HG02852 (cell line): ENCODE data around the gene ADD1.
A peak's percentile ranks its signal among the peaks of the same experiment; 100 is the strongest.
"Not testable (repeated sequence)": the region's sequence is repeated elsewhere in the genome, so short reads cannot be mapped to it uniquely, and the experiment has no call there.

Experiments
- ATAC-seq: cut with Tn5 transposase; IDR thresholded peaks from one replicate; pipeline ENCODE4 v1.9.1; 2021; ENCODE audit warnings: mild to moderate bottlenecking, moderate library complexity; ENCODE audit not compliant: unreplicated experiment

The ADD1 gene

DNA sequence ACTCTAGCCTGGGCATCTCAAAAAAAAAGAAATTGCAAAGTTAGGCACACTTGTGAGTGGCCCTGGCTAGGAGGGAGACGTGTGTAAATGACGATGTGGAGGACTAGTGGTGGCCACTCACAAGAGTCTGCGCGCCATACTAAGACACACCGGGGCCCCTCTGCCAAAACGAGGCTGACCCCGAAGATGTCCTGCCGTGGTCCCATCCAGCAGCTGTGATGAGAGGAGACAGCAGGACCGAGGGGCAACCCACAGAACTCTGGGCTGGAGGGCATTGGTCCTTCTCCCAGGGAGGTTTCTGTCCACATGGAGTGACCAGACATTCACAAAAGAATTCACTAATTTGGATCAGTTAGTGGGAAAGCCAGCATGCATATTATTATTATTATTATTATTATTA, 72.1 kb downstream of the ADD1 start:
- no peak for ATAC-seq

DNA sequence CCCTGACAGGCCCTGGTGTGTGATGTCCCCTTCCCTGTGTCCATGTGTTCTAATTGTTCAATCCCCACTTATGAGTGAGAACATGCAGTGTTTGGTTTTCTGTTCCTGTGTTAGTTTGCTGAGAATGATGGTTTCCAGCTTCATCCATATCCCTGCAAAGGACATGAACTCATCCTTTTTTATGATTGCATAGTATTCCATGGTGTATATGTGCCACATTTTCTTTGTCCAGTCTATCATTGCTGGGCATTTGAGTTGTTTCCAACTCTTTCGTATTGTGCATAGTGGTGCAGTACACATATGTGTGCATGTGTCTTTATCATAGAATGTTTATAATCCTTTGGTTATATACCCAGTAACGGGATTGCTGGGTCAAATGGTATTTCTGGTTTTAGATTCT, 73.1 kb downstream of the ADD1 start:
- ATAC-seq = not testable (repeated sequence)

DNA sequence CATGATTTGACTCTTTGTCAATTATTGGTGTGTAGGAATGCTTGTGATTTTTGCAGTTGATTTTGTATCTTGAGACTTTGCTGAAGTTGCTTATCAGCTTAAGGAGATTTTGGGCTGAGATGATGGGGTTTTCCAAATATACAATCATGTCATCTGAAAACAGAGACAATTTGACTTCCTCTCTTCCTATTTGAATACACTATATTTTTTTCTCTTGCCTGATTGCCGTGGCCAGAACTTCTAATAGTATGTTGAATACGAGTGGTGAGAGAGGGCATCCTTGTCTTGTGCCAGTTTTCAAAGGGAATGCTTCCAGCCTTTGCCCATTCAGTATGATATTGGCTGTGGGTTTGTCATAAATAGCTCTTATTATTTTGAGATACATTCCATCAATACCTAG, 74.7 kb downstream of the ADD1 start:
- not testable (repeated sequence) for ATAC-seq

DNA sequence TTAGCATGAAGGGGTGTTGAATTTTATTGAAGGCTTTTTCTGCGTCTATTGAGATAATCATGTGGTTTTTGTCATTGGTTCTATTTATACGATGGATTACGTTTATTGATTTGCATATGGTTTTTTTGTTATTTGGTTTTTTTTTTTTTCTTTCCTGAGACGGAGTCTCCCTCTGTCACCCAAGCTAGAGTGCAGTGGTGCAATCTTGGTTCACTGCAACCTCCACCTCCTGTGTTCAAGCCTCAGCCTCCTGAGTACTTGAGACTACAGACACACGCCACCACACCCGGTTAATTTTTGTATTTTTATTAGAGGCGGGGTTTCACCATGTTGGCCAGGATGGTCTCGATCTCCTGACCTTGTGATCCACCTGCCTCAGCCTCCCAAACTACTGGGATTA, 75.1 kb downstream of the ADD1 start:
- not testable (repeated sequence) for ATAC-seq

GRCh38 chr4:2922453-2923101, 78.9 kb downstream of the ADD1 start:
- ATAC-seq = not testable (repeated sequence)

GRCh38 chr4:2923141-2923551, 79.5 kb downstream of the ADD1 start:
- ATAC-seq = no peak

DNA sequence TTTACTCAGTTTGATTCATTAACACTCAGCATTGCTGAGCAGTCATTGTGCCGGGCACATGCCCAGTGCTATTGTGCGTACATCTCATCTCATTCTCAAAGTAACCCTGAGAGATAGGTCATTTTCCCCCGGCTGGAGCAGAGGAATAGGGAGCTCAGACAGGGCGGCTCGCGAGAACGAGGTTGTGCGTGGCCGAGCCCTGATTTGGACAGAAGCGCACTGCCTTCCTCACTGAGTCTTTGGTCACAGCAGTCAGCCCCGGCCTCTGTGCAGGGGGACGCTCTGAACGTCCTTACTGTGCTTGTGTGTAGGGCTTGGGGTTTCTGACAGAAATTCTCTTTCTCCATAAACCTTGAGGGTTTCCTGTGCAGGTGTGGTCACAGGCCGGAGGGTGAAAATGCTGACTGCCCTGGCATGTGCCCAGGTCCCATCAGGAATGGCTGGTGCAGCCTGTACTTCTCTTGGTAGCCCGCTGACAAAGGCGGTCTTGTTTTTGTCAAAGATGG, 80.1 kb downstream of the ADD1 start:
- ATAC-seq = no peak

- ATAC-seq = no peak
Observed at GRCh38 chr4:2924286-2924685, 80.6 kb downstream of the ADD1 start.

DNA sequence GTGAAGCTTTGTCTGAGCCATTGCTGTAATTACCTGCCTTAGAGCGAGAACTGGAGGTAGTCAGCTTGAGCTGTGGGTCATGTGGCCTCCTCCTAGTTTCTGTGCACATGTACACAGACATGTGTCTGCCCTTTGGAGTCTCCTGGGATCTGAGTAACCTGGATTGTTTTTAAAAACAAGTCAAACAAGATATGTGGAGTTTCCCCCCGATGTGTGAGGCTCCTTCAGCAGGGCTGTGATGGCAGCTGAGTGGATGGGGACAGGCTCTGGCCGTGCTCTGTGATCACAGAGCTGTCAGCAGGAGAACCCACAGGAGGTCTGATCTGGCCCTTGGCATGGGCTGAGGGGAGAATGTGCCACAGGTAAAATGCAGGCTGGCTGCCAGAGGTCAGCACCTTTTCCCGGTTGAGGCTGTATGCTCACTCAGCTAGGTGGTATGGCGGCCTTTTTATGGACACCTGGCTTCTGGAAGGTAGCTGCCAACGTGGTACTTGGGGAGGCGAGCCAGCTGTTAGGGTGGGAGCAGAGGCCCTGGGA, 81.2 kb downstream of the ADD1 start:
- no peak for ATAC-seq

GRCh38 chr4:2925496-2925895, 81.9 kb downstream of the ADD1 start:
- ATAC-seq = no peak

DNA sequence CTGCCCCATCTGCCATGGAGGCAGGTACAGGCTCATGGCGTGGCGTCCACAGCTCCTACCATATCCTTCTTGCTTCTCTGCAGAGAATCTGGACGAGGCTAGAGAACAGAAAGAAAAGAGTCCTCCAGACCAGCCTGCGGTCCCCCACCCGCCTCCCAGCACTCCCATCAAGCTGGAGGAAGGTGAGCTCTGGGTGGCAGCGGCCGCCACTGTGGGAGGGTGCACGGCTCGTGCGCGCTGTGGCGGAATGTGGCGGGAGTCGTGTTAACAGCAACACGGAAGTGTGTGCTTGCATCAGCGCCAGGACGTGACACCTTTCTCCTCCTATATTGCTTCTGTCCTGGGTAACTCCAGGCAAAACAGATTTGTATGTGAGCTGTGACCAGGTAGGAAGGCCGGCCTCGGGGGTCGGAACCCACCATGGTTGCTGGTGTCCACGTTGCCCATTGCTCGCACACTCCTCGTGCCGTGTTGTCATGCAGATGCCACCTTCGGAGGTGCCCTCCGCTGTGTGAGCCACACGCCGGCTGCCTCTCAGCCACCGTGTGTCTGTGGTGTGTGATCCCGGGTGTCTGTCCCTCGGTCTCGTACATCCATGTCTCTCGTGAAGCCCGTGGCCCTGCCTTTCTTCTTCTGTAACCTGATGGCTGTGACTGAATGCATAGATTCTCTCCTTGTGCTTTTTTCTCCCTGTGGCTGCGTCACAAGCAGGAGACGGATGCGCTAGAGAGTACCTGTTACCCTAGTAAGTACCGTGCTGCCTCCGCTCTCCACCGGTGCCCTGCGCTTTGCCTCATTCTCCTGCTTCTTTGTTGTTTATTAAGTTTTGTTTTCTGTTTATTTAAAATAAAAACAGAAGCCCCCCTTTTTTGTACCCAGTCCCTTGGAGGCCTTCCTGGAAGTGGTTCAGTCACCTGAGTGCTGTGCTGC, 82.6 kb downstream of the ADD1 start:
- no peak for ATAC-seq

DNA sequence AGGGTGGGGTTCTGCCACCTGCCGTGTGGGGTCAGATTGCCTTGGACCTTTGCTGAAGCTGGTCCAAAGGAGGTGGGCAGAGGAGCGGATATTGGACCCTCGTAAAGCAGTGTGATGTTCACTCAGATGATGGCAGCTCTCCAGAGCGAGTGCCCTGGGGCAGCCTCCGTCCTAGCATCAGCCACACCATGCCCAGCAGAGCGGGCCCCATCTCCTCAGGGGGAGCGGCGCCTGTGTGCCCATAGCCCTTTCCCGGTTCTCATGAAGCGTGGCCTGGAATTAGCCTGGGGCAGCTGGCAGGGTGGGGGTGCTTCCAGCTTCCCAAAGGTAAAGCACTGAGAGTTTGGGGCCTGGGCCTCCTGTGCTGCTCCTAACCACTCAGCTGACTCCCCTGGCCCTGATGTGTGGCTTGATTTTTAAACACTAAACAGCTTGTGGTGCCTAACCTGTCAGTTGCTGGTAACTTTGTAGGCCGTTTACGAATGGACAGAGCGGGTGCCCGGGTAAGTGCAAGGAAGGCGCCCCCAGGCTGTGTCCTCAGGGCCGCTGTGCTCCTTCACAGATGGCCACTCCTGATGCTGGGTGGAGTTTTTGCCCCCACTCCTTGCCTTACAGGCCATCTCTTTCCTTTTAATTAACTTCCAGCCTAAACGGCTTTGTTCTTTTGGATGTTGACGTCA, 83.5 kb downstream of the ADD1 start:
- no peak for ATAC-seq

DNA sequence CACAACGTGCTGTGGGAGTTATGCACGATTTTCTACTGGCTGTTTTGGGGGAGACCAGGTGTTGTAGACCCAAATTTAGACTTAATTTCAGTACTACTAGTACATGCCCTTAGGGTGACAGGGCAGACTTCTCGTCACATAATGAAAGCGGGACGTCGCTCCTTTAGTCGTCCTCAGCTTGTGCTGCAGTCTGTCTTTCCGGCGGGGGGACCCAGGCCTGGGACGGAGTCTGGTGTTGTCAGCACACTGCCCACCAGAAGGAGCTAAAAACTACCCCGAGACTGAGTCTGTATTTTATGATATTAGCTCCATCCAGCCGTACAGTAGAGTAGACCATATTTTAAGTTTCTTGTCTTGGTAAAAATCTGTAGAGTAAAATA, 84.0 kb downstream of the ADD1 start:
- no peak for ATAC-seq

- no peak for ATAC-seq
Observed at GRCh38 chr4:2928242-2929176, 84.9 kb downstream of the ADD1 start.

- ATAC-seq = no peak
Observed at GRCh38 chr4:2929469-2929868, 85.8 kb downstream of the ADD1 start.

DNA sequence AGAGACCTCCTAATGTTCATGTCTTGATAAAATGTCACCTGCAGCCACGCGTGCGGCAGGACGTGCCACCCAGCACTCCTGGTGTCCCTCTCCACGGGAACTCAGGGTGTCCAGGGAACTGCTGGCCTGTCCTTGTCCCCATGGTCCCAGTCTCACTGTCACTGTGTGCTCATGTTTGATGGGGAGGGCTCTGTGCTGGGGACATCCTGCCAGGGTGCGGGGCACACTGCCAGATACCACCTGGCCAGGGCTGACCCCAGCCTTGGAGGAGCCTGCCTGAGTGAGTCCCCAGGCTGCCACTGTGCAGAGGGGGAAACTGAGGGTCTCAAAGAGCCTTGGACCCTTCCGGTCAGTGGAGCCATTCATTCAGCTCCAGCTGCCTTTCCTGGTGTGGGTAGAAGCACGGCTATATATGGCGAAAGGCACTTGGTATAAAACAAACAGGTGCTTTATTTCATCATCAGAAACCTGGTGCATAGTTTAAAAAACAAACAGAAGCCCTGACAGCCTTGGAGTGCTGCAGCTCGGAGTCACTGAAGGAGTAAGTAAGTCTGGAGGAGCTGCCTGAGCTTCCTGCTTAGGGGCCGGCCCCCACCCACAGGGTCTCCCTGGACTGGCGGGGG, 86.6 kb downstream of the ADD1 start:
- no peak for ATAC-seq

DNA sequence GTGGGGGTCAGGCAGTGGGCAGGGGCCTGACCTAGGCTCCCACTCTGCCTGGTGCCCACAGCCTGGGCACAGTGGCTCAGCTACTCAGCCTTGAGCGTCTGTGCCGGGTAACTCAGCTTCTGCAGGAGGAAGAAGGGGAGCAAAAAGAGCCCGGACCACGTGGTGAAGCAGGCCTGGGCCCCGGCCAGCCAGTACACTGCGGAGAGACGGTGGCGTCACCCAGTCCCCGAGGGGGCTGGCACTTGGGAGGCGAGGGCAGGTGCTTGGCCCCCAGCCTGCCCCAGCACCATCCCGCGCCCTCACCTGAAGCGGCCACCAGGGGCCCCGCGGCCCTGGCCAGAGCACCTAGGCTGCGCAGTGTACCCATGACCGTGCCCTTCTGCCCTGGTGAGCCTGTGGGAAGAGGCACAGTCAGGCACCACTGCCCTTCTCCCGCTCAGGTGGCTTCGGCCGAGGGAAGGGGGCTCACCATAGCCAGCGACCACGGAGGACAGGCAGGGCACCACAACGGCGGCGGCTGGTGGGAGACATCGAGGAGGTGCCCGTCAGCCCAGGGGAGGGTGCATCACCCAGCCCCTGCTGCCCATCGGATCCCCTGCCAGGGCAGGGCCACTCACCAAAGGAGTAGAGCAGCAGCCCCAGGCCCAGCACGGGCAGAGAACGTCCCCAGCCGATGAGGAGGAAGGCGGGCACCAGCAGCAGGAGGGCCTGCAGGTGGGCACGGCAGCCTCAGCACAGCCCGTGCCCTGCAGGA, 87.3 kb downstream of the ADD1 start:
- ATAC-seq = no peak

GRCh38 chr4:2931512-2932301, 88.1 kb downstream of the ADD1 start:
- peak; percentile 38 for ATAC-seq
